HG03439 (cell line): Measurements from ENCODE around the gene IP6K3.

Source experiments
- ATAC-seq: cut with Tn5 transposase; IDR thresholded peaks from one replicate; pipeline ENCODE4 v1.9.1; 2021; ENCODE audit warnings: mild to moderate bottlenecking, moderate library complexity; ENCODE audit not compliant: unreplicated experiment

IP6K3 gene

DNA sequence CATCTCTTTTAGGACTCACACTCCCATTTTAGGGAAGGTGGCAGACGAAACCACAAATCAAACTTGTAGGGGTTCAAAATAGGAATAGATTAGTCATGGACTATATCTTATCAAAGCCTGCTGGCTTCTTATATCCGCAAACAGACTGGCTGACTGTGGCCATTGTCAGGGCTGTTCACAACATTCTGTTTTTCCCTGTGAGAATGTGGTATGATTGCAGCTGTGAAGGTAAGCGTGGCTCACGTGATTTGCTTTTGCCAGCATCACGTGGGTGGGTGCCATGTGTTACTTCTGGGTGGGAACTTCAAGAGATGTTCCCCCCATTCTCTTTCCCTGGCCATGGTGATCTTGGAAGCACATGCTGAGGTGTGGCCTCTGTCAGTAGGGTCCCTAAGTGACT, 5.9 kb downstream of the IP6K3 start:
- ATAC-seq, result no peak

DNA sequence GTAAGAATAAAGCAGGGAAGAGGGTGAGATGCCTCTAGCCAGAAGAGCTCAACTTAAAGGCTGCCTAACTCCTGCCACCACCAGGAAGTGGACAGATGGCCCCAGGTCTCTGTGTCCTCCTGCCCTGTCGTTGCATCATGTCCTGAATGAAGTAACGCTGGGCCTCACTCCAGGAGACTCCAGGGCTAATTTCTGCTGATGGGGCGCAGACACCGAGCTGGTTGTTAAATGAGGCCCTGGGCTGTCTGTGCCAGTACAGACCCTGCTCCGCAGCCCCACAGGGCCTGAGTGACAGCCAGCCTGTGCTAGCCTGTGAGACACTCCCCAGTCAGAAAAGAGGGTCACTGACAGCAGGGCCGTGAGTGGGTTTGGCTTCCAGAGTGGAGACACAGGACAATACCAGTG, 6.5 kb downstream of the IP6K3 start:
- no peak for ATAC-seq

DNA sequence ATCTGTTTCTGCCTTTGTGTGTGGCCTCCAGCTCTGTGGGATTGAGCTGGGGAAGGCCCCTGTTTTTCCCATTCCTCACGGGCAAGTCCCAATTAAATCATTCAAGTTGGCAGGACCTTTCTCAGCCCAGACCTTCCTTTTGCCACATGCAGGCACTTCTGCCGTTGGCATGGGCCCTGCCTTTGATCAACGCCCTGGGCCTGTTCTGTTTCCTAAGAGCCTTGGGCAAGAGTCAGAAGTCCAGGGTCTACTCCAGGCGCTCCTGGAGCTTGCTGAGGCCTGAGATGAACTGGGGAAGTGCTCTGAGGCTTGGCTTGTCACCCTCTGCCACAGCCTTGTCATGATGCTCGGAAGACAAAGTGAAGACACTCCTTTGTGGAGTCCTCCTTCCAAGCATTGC, 7.1 kb downstream of the IP6K3 start:
- ATAC-seq, result no peak

DNA sequence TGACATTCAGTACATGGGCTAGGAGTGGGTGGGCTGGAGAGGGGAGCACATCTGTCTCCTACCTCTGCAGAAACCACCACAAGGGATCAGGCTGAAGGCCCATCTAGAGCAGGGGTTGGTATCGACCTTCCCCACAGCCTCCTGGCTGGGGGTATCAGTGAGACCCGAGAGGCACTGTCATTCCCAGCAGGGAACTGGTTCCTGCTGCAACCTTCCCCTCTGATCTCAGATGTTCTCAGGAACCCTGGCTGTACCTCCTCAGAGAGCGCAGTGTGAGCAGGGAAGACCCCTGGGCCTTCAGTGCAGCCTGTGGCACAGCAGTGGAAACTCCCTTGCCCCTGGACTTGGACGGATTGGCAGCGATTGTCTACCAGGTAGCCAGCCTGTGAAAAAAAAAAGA, 7.8 kb downstream of the IP6K3 start:
- ATAC-seq, result no peak

DNA sequence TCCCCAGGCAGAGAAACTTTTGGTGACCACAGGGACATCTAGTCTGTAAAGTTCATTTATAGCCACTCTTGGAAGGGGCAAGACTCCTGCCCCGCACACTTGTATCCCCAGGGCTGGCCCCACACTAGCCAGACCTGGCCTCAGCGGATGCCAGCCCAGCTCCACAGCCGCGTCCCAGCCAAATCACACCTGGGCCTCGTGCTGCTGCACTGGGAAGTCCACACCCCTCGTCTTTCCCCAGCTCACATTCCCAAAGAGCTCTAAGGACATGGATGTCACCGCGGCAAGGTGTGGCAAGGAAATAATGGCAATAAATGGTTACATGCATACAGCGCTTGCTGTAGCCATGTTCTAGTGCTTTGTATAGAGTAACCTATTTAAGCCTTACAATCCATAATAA, 8.6 kb downstream of the IP6K3 start:
- ATAC-seq, result no peak

DNA sequence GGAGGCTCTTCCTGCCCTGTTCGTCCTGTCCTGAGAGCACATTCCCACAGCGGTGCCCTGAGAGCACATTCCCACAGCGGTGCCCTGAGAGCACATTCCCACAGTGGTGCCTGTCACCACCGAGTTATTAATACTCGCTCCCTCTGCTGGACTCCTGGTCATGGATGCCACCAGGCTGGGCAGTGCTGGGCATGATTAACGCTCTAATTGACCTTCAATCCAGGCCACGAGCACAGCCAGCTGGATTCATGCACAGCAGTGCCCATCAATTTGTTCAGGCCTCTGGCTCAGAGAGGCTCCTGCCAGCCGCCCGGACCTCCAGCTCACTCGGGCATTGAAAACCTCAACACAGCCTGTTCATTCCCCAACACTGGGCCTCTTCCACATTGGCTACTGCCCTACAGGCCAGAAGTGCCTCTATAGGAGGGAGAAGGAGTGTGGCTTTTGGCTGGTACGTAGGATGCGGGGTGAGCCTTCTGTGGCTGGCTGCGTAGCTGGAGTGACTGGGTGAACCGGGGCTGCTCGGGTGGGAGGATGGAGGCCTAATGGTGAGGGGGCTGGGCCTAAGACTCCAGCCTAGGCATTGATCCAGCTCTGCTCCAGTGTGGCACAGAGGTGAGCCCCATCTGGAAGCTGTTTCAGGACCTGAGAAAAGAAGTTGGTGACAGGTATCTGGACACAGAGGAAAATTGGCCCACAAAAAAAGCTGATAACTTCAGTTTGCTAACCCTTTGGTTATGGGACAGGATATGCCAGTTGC, 9.3 kb downstream of the IP6K3 start:
- no peak for ATAC-seq

DNA sequence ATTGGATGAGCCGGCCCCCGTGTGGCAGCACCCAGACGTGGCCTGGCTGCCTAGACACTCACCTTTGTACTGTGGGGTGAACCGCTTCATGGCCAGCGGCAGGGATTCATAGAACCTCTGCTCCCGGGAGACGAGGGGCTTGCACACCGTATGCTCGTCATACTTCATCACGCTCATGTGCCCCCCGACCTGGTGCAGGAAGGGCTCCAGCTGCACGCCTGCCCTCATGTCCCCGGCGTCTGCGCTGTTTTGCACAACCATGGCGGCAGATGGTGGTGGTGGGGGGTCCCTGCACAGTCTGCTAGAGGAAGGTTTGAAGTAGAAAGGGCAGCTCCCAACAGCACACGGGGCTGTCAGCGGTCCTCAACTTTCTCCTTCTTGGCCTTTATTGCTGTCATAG, 11.5 kb downstream of the IP6K3 start:
- no peak for ATAC-seq

DNA sequence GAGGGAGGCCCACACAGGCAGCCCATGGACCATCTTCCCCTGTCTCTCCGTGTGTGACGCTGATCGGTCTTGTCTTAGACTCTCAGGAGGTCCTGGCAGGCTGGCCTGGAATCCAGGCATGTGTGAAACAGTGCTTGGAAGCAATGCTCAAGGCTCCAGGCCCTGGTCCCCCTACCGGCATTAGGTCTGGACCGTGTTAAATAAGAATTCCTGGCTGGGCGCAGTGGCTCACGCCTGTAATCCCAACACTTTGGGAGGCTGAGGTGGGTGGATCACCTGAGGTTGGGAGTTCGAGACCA, 13.0 kb downstream of the IP6K3 start:
- ATAC-seq, result no peak

DNA sequence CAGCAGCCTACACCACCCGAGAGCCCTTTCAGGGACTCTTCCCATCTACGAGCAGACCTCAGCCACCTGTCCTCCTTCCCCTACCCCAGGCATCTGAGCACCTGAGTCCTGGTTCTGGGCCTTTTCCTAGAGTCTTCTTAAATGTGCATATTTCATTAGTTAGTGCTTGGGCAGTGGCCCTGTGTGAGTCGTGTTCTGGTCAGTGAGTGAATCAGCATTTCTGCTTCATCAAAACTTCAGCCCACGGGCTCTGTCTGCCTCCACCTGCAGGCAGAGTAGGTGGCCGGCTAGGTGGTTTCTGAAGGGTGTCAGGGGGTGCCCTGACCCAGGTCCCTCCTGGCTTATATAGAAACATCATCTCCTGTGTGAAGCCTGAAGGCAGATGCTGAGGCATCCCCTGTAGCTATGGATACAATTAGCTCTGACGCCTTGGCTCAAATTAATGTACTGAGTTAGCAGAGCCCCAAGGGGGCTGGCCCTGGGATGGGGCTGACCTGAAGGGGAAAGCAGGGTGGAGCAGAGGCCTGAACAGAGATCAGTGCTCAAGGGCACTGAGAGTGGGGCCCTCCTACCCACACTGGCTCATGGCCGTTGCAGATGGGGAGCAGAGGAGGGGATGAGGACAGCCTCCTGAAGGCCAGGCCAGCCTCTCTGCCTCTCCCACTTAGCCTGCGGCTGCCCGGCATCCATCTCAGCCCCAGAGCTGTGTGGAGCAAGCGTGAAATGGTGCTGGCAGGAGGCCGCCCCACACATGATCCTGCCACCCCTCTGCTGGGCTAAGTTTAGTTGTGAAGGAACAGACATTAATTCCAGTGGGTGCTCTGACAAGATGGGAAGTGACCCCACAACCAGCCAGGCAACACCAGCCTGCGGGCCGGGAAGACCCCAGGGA, 13.6 kb downstream of the IP6K3 start:
- ATAC-seq, result no peak

DNA sequence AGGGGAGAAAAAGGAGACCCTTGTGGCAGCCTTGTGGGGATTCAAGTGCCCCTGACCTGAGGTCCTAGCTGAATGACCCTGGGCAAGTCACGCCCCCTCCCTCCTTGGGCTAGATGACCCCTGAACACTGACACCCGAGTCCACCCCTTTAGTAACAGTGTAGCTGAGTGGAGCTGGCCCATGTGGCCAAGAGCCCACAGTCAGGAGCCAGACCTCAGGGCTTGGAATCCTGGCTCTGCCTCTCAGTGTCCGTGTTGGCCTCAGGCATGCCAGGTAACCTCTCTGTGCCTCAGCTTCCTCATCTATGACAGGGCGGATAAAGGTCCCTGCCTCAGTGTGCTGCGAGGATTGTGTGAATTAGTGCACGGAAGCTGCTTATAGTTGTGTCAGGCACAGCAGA, 14.3 kb downstream of the IP6K3 start:
- no peak for ATAC-seq

DNA sequence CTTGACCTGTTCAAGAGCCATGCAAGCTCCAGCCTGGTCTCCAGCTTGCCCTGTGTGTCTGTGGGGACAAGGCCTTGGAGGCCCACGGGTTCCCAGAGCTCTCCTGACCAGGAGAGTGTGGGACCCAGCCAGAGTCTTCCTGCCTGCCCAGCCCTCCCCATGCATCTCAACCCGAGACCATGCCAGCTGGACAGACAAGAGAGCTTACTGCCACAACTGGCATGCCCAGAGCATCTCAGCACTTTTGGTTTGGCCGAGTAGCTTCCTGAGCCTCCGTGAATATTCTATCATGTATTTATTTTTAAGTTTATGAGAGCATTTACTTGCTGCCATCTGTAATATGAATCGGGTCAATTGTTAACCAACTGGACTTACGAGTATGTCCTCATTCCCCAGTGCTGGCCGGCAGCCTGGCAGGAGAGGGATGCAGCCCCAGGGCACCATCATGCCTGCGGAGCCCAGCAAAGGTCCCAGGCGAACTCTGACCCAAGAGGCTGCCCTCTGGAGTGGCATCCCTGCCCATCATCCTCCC, 14.9 kb downstream of the IP6K3 start:
- no peak for ATAC-seq

DNA sequence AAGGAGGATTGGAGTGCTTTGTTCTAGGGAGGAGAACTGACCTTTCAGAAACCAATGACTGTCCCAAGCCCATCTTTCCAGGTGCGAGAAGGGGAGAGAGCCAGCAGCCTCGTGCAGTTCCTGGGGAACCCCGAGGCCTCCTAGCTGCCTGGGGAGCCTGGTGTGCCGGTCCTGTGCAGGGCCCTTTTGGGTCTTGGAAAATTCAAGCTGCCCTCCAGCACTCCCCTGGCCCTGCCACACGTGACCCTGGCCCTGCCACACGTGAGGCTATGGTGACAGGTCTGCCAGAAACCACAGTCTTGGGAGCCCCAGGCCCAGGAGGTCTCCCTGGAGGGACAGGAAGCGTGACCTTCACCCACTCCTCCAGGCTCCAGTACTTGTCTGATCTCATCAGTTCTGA, 15.7 kb downstream of the IP6K3 start:
- no peak for ATAC-seq

DNA sequence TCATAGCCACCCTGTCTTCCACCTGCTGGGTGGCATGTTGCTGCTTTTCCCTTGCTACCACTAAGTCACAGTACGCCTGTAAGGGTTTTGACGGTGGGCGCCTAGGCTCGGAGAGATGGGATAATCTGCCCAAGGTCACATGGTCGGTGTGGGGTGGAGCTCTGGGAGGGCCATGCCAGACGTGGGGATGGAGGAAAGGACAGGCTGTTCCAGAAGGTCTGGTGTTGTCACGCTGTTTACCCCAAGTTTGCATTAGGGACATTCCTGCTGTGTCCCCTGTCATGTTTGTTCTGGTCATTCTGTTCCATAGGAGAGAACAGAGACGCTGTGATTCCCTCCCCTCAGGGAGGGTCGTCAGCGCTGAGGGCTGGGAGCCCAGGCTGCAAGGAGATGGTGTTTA, 16.1 kb downstream of the IP6K3 start:
- no peak for ATAC-seq

DNA sequence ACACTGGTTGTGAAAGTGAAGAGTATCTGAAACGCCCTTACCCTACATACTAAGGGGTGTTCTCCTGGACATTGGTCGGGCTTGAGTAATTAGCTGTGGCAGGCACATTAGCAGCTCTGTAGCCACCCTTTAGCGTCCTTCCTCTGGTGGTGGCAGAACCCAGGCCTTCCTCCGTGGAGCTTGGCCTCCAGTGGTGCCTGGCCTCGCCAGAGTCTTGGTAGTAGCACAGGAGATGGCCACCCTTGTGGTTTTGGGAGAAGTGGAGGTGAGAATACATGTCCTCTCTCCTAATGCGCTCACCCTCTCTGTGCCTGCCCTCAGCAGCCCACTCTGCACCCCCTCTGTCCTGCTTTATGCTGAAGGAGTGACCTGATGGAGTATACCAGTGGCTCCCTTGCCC, 17.6 kb downstream of the IP6K3 start:
- ATAC-seq, result no peak

DNA sequence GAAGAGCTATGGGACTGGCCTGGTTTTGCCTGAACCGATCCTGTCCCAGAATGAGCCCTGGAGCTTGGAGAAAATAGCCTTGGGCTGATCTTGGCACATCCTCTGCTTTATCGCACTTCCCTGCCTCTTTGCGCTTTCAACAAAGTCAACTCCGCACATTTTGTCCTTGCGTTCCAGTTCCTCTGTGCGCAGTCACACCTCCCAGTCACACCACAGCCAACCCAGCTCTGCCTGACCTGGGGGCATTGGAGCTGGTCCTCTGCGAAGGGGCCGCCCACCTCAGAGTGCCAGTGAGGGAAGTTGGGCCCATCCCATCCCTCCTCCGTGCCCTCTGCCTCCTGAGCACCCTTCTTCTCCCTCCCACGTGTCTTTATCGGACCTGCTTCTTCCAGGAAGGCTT, 18.3 kb downstream of the IP6K3 start:
- ATAC-seq, result no peak

DNA sequence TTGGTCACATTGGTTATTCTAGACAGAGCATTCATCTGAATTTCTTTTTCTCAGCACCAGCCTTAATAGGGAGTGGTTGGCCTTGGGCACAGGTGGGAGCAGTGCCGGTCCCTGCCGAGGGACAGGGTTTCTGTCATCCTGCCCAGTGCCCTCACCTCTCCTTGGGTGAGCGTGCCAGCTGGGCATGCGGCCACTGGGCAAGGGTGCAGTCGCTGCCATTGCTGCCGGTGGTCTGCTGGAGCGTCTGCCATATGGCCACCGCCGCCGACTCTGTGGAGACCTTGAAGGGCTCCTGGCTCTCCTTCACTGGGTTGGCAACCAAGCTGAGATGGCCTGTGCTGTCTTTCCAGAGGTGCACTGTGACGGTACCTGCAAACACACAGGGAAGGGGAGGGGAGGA, 18.8 kb downstream of the IP6K3 start:
- no peak for ATAC-seq

DNA sequence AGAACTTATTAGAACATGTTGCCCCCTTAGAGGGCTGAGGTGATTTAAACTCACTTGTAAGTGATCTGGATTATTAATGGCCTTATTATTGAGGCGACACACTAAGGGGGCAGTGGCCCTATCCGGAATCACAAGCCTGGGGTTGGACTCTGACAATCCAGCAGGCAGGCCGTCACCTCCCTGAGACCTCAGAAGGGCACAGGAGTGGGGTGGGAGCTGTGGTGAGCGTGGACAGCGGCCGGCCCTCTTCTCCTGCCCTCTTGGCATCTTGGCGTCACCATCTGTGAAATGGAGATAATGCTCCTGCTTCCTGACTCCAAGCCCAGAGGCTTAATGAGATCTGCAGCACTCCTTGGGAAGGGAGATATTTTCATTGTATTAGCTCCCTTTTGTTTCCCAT, 19.6 kb downstream of the IP6K3 start:
- ATAC-seq, result no peak

DNA sequence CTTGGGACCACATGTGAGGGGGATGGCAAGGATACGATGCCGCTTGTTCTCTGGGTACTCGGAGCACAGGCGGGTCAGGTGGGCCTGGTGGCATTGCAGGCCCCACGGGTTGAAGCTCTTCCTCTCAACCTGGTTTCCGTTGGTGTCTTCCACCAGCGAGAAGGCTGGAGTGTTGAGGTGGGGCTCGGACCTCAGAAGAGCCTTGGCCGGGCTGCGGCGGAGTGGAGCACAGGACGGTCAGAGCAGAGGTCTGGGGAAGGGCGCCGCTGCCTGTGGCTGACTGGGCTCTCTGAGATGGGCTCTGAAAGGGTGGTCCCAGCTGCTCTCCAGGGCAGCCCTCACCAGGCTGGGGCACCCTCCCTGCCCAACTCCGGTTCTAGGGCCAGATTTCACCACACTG, 20.0 kb downstream of the IP6K3 start:
- no peak for ATAC-seq

DNA sequence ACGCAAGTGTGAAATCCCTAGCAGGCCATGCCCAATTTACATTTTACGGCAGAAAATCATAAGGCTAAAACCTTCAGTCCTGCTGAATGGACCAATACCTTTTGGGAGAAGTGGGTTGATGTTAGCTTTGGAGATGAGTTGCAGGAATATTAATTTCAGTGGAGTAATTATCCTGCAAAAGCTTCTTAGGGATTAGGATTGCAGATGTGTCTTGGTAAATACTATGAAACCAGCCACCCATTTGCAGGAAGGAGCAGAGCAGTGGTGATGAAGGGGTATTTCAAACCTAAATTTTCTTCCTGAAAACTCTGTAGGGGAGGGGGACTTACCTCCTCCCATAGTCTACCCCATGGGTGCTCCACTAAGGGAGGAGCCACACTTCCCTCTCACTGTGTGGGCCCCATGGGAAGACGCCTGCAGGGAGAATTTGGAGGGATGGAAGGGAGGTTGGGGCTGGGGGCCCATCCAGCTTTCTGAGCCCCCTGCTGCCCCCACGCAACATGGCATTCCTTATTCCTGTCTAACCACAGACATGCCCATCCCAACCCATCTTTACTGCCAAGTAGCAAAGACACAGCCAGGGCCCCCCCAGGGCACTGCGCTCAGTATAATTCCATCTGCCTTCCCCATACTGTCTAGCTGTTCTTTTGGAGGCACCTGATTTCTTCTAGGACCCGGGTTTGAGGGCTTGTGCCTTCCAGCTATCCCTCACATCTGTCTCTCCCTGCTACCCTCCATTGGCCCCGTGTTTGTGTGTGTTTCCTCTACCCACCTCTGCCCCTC, 20.6 kb downstream of the IP6K3 start:
- no peak for ATAC-seq

DNA sequence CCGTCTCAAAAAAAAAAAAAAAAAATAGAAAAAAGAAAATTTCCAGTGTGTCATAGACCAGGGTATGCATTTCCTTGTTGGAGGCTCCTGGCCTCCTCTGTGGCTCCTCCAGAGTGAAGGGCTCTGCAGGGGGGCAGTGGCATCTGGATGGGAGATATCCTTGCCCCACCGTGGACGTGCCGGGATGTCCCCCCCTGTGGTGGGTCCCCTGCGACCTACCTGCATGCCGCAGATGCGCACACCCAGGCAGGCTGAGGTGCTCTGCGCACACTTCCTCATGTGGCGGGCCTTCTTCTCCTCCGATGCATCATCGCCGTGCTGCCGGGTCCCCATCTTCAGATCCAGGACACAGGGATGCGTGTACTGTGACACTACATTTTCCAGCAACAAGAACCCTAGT, 21.5 kb downstream of the IP6K3 start:
- no peak for ATAC-seq
